ENCODE data around the gene PPP1R11.

Gene PPP1R11

GRCh38 chr6:30062471-30063178 lies 4.4 kb upstream of the PPP1R11 start:
- DNase-seq: no peak

- DNase-seq: no peak
These were observed 3.7 kb upstream of the PPP1R11 start for GRCh38 chr6:30063315-30063714.

GRCh38 chr6:30066082-30066481 lies 916 bp upstream of the PPP1R11 start:
- no peak for DNase-seq

GRCh38 chr6:30067460-30068139 lies 602 bp downstream of the PPP1R11 start:
- DNase-seq: no peak

GRCh38 chr6:30071081-30071818 lies 4.3 kb downstream of the PPP1R11 start:
- DNase-seq: no peak

- DNase-seq: no peak
These were observed 4.9 kb downstream of the PPP1R11 start for GRCh38 chr6:30071858-30072257.

- DNase-seq: no peak
These were observed 6.7 kb downstream of the PPP1R11 start for GRCh38 chr6:30073489-30074235.

- no peak for DNase-seq
These were observed 7.5 kb downstream of the PPP1R11 start for GRCh38 chr6:30074331-30075093.

GRCh38 chr6:30075094-30075789 lies 8.2 kb downstream of the PPP1R11 start, which contains the start of gene RNF39:
TSS of gene RNF39 (minus strand) at chr6:30075769. CDS start at chr6:30075585, 184 bp downstream.
- no peak for DNase-seq

- DNase-seq: no peak
These were observed 9.1 kb downstream of the PPP1R11 start for GRCh38 chr6:30075790-30076732.

GRCh38 chr6:30077218-30077617 lies 10.2 kb downstream of the PPP1R11 start:
- no peak for DNase-seq

GRCh38 chr6:30087876-30088275 lies 20.9 kb downstream of the PPP1R11 start:
- no peak for DNase-seq

GRCh38 chr6:30091577-30092381 lies 24.8 kb downstream of the PPP1R11 start:
- no peak for DNase-seq

GRCh38 chr6:30092852-30093543 lies 26.0 kb downstream of the PPP1R11 start:
- DNase-seq: no peak

- DNase-seq: no peak
These were observed 27.1 kb downstream of the PPP1R11 start for GRCh38 chr6:30093951-30094661.

- DNase-seq: no peak
These were observed 29.8 kb downstream of the PPP1R11 start for GRCh38 chr6:30096829-30097228.

GRCh38 chr6:30097902-30098768 lies 31.1 kb downstream of the PPP1R11 start:
- DNase-seq: no peak
